H9 (cell line): ENCODE results near the gene PGBD5. TPM values are rescaled to one million over a fixed set of nuclear protein-coding genes. Genes with fewer than 3 reads are reported as not detected.
A peak's percentile ranks its signal among the peaks of the same experiment; 100 is the strongest.

ENCODE experiments used
- DNase-seq: peaks from one replicate; pipeline ENCODE4 v3.0.0-alpha.2; 2017
- H2AFZ ChIP-seq: one replicate; pipeline ENCODE4 v1.6.1; 2013; ENCODE audit warnings: mild to moderate bottlenecking, low read length, control low read depth, moderate library complexity
- H2AK5ac ChIP-seq: 2 replicates; pipeline ENCODE4 v1.6.1; 2013; ENCODE audit warnings: low read length, control low read depth, mixed read lengths; ENCODE audit not compliant: insufficient read length
- H2BK120ac ChIP-seq: one replicate; pipeline ENCODE4 v1.6.1; 2013; ENCODE audit warnings: low read depth, mild to moderate bottlenecking, low read length, control low read depth, inconsistent platforms; ENCODE audit not compliant: poor library complexity, severe bottlenecking
- H2BK12ac ChIP-seq: 2 replicates; pipeline ENCODE4 v1.6.1; 2013; ENCODE audit warnings: low read length, control low read depth, mixed read lengths, low read depth; ENCODE audit not compliant: insufficient read length
- H2BK15ac ChIP-seq: 2 replicates; pipeline ENCODE4 v1.6.1; 2013; ENCODE audit warnings: low read depth, low read length, control low read depth
- H2BK20ac ChIP-seq: one replicate; pipeline ENCODE4 v1.6.1; 2013; ENCODE audit warnings: low read depth, mild to moderate bottlenecking, low read length, control low read depth, inconsistent platforms; ENCODE audit not compliant: poor library complexity, severe bottlenecking
- H2BK5ac ChIP-seq: 2 replicates; pipeline ENCODE4 v1.6.1; 2013; ENCODE audit warnings: low read length, control low read depth, mixed read lengths; ENCODE audit not compliant: insufficient read length
- H3K14ac ChIP-seq: 2 replicates; pipeline ENCODE4 v1.6.1; 2013; ENCODE audit warnings: low read length, control low read depth; ENCODE audit not compliant: insufficient read depth
- H3K18ac ChIP-seq: 2 replicates; pipeline ENCODE4 v1.6.1; 2013; ENCODE audit warnings: low read depth, mild to moderate bottlenecking, mixed read lengths, low read length, control low read depth; ENCODE audit not compliant: insufficient read length
- H3K23ac ChIP-seq: 2 replicates; pipeline ENCODE4 v1.6.1; 2013; ENCODE audit warnings: low read length, control low read depth, mixed read lengths, low read depth; ENCODE audit not compliant: insufficient read length
- H3K23me2 ChIP-seq: 2 replicates; pipeline ENCODE4 v1.6.1; 2013; ENCODE audit warnings: low read depth, mild to moderate bottlenecking, mixed read lengths, low read length, control low read depth; ENCODE audit not compliant: insufficient read length, poor library complexity, severe bottlenecking
- H3K27ac ChIP-seq: 2 replicates; pipeline ENCODE4 v1.5.1; 2013; ENCODE audit warnings: low read length, control low read depth, mixed read lengths, low read depth; ENCODE audit not compliant: insufficient read length
- H3K27me3 ChIP-seq: 2 replicates; pipeline ENCODE4 v1.6.1; 2013; ENCODE audit warnings: low read length, control low read depth, inconsistent platforms; ENCODE audit not compliant: insufficient read depth
- H3K4ac ChIP-seq: 2 replicates; pipeline ENCODE4 v1.6.1; 2013; ENCODE audit warnings: low read depth, mild to moderate bottlenecking, control low read depth, inconsistent platforms, low read length, moderate library complexity
- H3K4me1 ChIP-seq: 2 replicates; pipeline ENCODE4 v1.6.1; 2013; ENCODE audit warnings: low read length, control low read depth, inconsistent platforms; ENCODE audit not compliant: insufficient read depth
- H3K4me2 ChIP-seq: 2 replicates; pipeline ENCODE4 v1.6.1; 2013; ENCODE audit warnings: low read length, control low read depth, mixed read lengths; ENCODE audit not compliant: insufficient read length, insufficient read depth
- H3K56ac ChIP-seq: 2 replicates; pipeline ENCODE4 v1.6.1; 2013; ENCODE audit warnings: low read depth, mild to moderate bottlenecking, mixed read lengths, low read length, control low read depth; ENCODE audit not compliant: insufficient read length
- H3K79me1 ChIP-seq: 2 replicates; pipeline ENCODE4 v1.6.1; 2013; ENCODE audit warnings: low read depth, mild to moderate bottlenecking, moderate library complexity, low read length, control low read depth, inconsistent platforms; ENCODE audit not compliant: insufficient read depth, poor library complexity, severe bottlenecking
- H3K79me2 ChIP-seq: 2 replicates; pipeline ENCODE4 v1.6.1; 2013; ENCODE audit warnings: low read length, control low read depth, inconsistent platforms; ENCODE audit not compliant: insufficient read depth
- H3K9ac ChIP-seq: 2 replicates; pipeline ENCODE4 v1.6.1; 2013; ENCODE audit warnings: low read length, control low read depth, mixed read lengths; ENCODE audit not compliant: insufficient read length; ENCODE audit errors: extremely low read depth
- H3K9me3 ChIP-seq: one replicate; pipeline ENCODE4 v1.6.1; 2013; ENCODE audit warnings: low read depth, low read length, inconsistent platforms; ENCODE audit not compliant: control insufficient read depth
- H3T11ph ChIP-seq: one replicate; pipeline ENCODE4 v1.6.1; 2013; ENCODE audit warnings: mild to moderate bottlenecking, low read length, control low read depth, inconsistent platforms
- H4K20me1 ChIP-seq: one replicate; pipeline ENCODE4 v1.6.1; 2013; ENCODE audit not compliant: control insufficient read depth, insufficient read length, insufficient read depth
- H4K5ac ChIP-seq: 2 replicates; pipeline ENCODE4 v1.6.1; 2013; ENCODE audit warnings: low read depth, mild to moderate bottlenecking, mixed read lengths, low read length, control low read depth; ENCODE audit not compliant: insufficient read length
- H4K8ac ChIP-seq: replicated peaks from 2 replicates; pipeline ENCODE4 v1.6.1; 2013; ENCODE audit warnings: low read length, control low read depth, mixed read lengths, low read depth; ENCODE audit not compliant: insufficient read length
- H4K91ac ChIP-seq: 2 replicates; pipeline ENCODE4 v1.6.1; 2013; ENCODE audit warnings: low read depth, mild to moderate bottlenecking, moderate library complexity, mixed read lengths, low read length, control low read depth; ENCODE audit not compliant: insufficient read length
- H3K27ac Mint-ChIP-seq, 3 experiments: 2 replicates in 2 of 3; 3 replicates in 1 of 3; pipeline ENCODE4 v1.8.0; 2020 to 2021; ENCODE audit warnings: mixed read lengths in 3 of 3, mild to moderate bottlenecking in 1 of 3, moderate library complexity in 1 of 3
- H3K27me3 Mint-ChIP-seq: 2 replicates; pipeline ENCODE4 v1.8.0; 2021; ENCODE audit warnings: low read depth, mild to moderate bottlenecking, moderate library complexity, mixed read lengths
- H3K36me3 Mint-ChIP-seq, 3 experiments: 2 replicates in 2 of 3; 3 replicates in 1 of 3; pipeline ENCODE4 v1.8.0; 2020 to 2021; ENCODE audit warnings: low read depth in 3 of 3, mixed read lengths in 3 of 3; ENCODE audit not compliant: insufficient read depth in 1 of 3
- H3K4me1 Mint-ChIP-seq, 2 experiments: 2 replicates each; pipeline ENCODE4 v1.8.0; 2020; ENCODE audit warnings: mixed read lengths in 2 of 2
- H3K4me3 Mint-ChIP-seq, 2 experiments: 2 replicates in 1 of 2; 3 replicates in 1 of 2; pipeline ENCODE4 v1.8.0; 2020 to 2021; ENCODE audit warnings: mild to moderate bottlenecking in 2 of 2, mixed read lengths in 2 of 2, moderate library complexity in 1 of 2
- H3K9me3 Mint-ChIP-seq, 2 experiments: 2 replicates in 1 of 2; 3 replicates in 1 of 2; pipeline ENCODE4 v1.8.0; 2020; ENCODE audit warnings: mild to moderate bottlenecking in 2 of 2, mixed read lengths in 2 of 2, moderate library complexity in 1 of 2
- CTCF ChIP-seq: fragments of 200-600 bp; sonication (generic); conservative IDR thresholded peaks from 3 replicates; pipeline ENCODE4 v1.8.0; 2021; ENCODE audit warnings: antibody characterized with exemption, mild to moderate bottlenecking
- WGBS: extraction: QIAGEN DNeasy Blood & Tissue Kit; methylation state at CpG from one replicate; pipeline ENCODE4 v1.1.7; 2013; ENCODE audit warnings: missing lambda C conversion rate, low lambda C conversion rate, mixed read lengths; ENCODE audit not compliant: insufficient read length; ENCODE audit errors: extremely low coverage; 5-methylcytosine and 5-hydroxymethylcytosine counted together
- total RNA-seq: library from RNA; stranded (reverse); gene quantifications from 2 replicates; pipeline ENCODE4 v1.2.1, GENCODE V29; 2021

PGBD5 gene
- total RNA-seq, 1 experiment from 2014 or later, result 19.1 TPM

GRCh38 chr1:230268371-230269170, 157.6 kb downstream of the PGBD5 start:
- peaks cover 2% of the 10 kb centered on the region in 2 experiments; a peak in 2 of 4 replicates for H3K4me1 Mint-ChIP-seq
- no peaks in the 10 kb centered on the region for H3K79me2 ChIP-seq
- no peak overlapping the region for H4K5ac ChIP-seq
- no peak overlapping the region for H3K4me2 ChIP-seq
- H3K18ac ChIP-seq, result no peak overlapping the region
- no peak overlapping the region for H3K56ac ChIP-seq
- H2AK5ac ChIP-seq, result no peak overlapping the region
- H2BK15ac ChIP-seq, result no peak overlapping the region
- no peak overlapping the region for H4K8ac ChIP-seq
- no peak overlapping the region for H3K23ac ChIP-seq
- H3K9ac ChIP-seq, result no peak overlapping the region
- no peak overlapping the region for H3K27ac ChIP-seq
- no peak overlapping the region for H3K14ac ChIP-seq
- DNase-seq, result peak; percentile 67
- no peaks in the 10 kb centered on the region for H3K27me3 ChIP-seq
- no peak overlapping the region for H2BK120ac ChIP-seq
- H2BK20ac ChIP-seq, result no peak overlapping the region
- H3K9me3 ChIP-seq, result no peaks in the 10 kb centered on the region
- WGBS, result no CpG with 5 or more reads among the region's 19 CpGs
- H3K36me3 Mint-ChIP-seq, result peaks cover 10 to 24% (median 21%) of the 10 kb centered on the region in 3 experiments; a peak in 6 of 7 replicates
- H3K4ac ChIP-seq, result no peak overlapping the region
- no peak overlapping the region for H2BK12ac ChIP-seq
- H3K27ac Mint-ChIP-seq, result peak overlapping the region; percentile 43 to 90 (median 77); a peak in 4 of 7 replicates
- H3K27me3 Mint-ChIP-seq, result no peaks in the 10 kb centered on the region; the same call in 1 of the 2 replicates
- no peaks in the 10 kb centered on the region for H3K23me2 ChIP-seq
- TF ChIP-seq CTCF, result peak; percentile 72
- H3K4me1 ChIP-seq, result no peaks in the 10 kb centered on the region
- H3K9me3 Mint-ChIP-seq, result no peaks in the 10 kb centered on the region
- no peaks in the 10 kb centered on the region for H3K79me1 ChIP-seq
- H4K91ac ChIP-seq, result no peak overlapping the region
- H4K20me1 ChIP-seq, result no peaks in the 10 kb centered on the region
- no peak overlapping the region for H2BK5ac ChIP-seq
- no peak overlapping the region for H3T11ph ChIP-seq
- no peak overlapping the region for H2AFZ ChIP-seq
- H3K4me3 Mint-ChIP-seq, result no peak overlapping the region
